ENCODE data around the gene CDK19. TPM values are rescaled to one million over a fixed set of nuclear protein-coding genes. Genes with fewer than 3 reads are reported as not detected.

Gene CDK19
- 9.1 TPM for total RNA-seq
- long read RNA-seq, partial matches to known transcripts, result 3 of 3 reads
- long read RNA-seq, other reads (novel, unspliced or antisense), result 0 of 3 reads

DNA sequence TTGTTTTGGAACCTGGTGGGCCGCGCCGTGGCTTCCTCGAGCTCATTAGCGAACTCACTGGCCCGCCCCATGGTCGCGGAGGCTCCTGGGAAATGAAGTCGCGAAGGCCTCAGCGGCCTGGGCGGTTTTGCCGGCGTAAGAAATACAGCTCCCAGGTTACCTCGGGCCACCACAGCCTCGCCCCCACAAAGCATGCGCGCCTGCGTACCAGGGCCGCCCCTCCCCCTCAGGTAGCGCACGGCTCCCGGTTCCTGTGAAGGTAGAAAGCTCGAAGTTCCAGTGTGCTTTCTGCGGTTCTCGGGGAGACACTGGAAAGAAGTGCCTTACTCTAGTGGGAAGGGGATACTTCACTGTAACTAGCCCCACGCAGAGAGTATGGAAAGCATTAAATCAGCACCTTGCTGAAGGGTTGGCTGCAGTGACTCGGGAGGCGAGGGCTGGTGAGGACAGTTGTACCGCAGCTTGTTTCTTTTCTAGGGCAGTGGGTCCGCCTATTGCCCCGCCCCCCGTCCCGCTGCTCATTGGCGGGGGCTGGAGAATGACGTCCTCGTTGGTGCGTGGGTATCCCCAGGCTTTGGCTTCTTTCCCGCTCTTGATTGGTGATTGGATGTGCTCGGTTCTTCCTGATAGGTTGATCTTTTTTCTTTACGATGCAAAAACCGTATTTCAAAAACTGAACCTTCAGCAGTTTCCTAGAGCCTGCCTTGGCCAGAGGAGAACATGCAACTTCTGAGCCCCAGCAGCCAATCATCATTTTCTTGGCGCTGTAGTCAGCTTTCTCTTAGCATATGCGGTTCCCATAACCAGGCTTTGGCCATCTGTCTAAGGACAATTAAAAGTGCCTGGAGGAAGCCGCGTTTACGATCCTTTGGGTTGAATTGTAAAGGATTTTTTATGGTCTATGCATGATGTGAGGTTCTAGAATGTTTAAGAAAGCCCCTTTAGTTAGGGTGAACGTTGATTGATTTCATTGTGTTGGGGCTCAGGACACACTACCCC, at the start of gene CDK19:
TSS of gene CDK19 (minus strand) at position 59 of the 999 bp plus-strand sequence. CDS start 333 bp downstream, outside the sequence.
- Histone ChIP-seq H3K9me3 (replicated peaks) (no peaks in the 10 kb centered on the region), H3K4me1 (peaks cover 29% of the 10 kb centered on the region), H3K4me3 (peak within 1 kb of the TSS; percentile 100), H3K27me3 (ENCODE audit: low read depth) (no peaks in the 10 kb centered on the region), H3K27ac (replicated peaks) (peak within 1 kb of the TSS; percentile 94), H3K36me3 (no peaks in the 10 kb centered on the region)
- no peak for TF ChIP-seq CTCF (IDR thresholded peaks at IDR 0.05; ENCODE audit: borderline replicate concordance)
- DNase-seq, result peak; percentile 98
- intact Hi-C loops (cut with micrococcal nuclease), result loop anchor here (10.0 kb wide), 1 partner anchor 59 kb away; the partner anchor contains the start of gene AMD1

DNA sequence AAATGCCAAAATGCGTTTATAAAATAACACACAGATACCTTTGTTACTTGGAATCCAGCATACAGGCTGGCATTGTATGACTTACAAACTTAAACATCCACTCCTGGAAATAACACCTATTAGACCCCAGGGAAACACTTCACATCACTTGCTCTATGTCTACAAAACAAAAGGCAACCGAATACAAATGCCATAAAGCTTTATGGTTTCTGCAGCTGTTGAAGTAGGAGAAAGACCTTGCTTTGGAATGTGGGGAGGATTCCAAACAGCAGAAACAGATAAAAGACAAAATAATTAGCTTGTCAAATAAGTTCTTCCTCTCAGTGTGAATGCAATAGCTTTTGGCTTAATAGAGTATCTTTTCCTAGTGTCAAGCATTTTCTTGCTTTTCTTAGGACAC, 49.6 kb upstream of the CDK19 start:
- no peaks in the 10 kb centered on the region for H3K27me3 ChIP-seq (ENCODE audit: low read depth)
- no peaks in the 10 kb centered on the region for H3K36me3 ChIP-seq
- H3K4me3 ChIP-seq, result no peak overlapping the region
- H3K9me3 ChIP-seq (replicated peaks), result no peaks in the 10 kb centered on the region
- no peaks in the 10 kb centered on the region for H3K4me1 ChIP-seq
- DNase-seq, result no peak
- no peak for TF ChIP-seq CTCF (IDR thresholded peaks at IDR 0.05; ENCODE audit: borderline replicate concordance)
- H3K27ac ChIP-seq (replicated peaks), result no peak overlapping the region
- intact Hi-C loops (cut with micrococcal nuclease), result no loop called here

DNA sequence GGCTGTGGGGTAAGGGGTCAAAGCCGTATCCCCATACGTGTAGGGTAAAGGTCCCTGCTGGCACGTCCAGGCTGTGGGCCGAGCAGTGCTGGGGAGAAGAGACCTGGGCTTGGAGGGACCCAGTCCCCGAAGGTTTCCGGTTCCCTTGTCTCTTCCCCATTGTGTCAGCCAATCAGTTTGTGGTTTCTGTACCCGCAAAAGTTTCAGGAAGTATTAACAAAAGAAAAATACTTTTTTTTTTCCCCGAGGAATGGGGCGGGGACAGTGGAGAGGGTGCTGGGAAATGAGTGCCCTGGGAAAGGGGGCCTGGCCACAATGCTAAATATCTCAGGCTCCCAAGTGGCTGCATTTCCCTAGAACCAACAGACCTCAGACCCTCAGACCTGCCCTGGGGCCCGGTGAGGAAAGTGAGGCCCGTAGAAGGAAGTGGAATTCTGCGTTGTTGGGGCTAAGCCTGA, 44.1 kb upstream of the CDK19 start:
- no peaks in the 10 kb centered on the region for H3K27me3 ChIP-seq (ENCODE audit: low read depth)
- TF ChIP-seq CTCF (IDR thresholded peaks at IDR 0.05; ENCODE audit: borderline replicate concordance), result no peak
- no peaks in the 10 kb centered on the region for H3K36me3 ChIP-seq
- no peak overlapping the region for H3K4me3 ChIP-seq
- intact Hi-C loops (cut with micrococcal nuclease), result no loop called here
- no peaks in the 10 kb centered on the region for H3K4me1 ChIP-seq
- no peaks in the 10 kb centered on the region for H3K9me3 ChIP-seq (replicated peaks)
- no peak for DNase-seq
- no peak overlapping the region for H3K27ac ChIP-seq (replicated peaks)

- intact Hi-C loops (cut with micrococcal nuclease), result no loop called here
- Histone ChIP-seq H3K4me3 (no peak overlapping the region), H3K36me3 (no peaks in the 10 kb centered on the region), H3K27ac (replicated peaks) (no peak overlapping the region), H3K27me3 (ENCODE audit: low read depth) (no peaks in the 10 kb centered on the region), H3K9me3 (replicated peaks) (no peaks in the 10 kb centered on the region), H3K4me1 (no peaks in the 10 kb centered on the region)
- no peak for TF ChIP-seq CTCF (IDR thresholded peaks at IDR 0.05; ENCODE audit: borderline replicate concordance)
- DNase-seq, result no peak
Observed at GRCh38 chr6:110858562-110859214, 43.4 kb upstream of the CDK19 start.

DNA sequence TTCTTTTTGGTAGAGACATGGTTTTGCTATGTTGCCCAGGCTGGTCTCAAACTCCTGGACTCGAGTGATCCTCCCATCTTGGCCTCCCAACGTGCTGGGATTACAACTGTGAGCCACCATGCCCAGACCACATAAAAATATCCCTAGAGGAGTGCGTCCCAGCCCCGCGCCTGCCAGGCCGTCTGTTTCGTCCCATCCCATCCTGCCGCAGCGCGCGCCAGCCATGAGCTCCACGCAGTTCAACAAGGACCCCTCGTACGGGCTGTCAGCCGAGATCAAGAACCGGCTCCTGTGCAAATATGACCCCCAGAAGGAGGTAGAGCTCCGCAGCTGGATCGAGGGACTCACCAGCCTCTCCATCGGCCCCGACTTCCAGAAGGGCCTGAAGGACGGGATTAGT, 42.7 kb upstream of the CDK19 start:
- DNase-seq, result no peak
- H3K4me3 ChIP-seq, result no peak overlapping the region
- intact Hi-C loops (cut with micrococcal nuclease), result no loop called here
- no peaks in the 10 kb centered on the region for H3K9me3 ChIP-seq (replicated peaks)
- no peak for TF ChIP-seq CTCF (IDR thresholded peaks at IDR 0.05; ENCODE audit: borderline replicate concordance)
- no peaks in the 10 kb centered on the region for H3K36me3 ChIP-seq
- no peak overlapping the region for H3K27ac ChIP-seq (replicated peaks)
- H3K4me1 ChIP-seq, result no peaks in the 10 kb centered on the region
- no peaks in the 10 kb centered on the region for H3K27me3 ChIP-seq (ENCODE audit: low read depth)
